ENCODE data around the gene OTUD5.

OTUD5 gene

DNA sequence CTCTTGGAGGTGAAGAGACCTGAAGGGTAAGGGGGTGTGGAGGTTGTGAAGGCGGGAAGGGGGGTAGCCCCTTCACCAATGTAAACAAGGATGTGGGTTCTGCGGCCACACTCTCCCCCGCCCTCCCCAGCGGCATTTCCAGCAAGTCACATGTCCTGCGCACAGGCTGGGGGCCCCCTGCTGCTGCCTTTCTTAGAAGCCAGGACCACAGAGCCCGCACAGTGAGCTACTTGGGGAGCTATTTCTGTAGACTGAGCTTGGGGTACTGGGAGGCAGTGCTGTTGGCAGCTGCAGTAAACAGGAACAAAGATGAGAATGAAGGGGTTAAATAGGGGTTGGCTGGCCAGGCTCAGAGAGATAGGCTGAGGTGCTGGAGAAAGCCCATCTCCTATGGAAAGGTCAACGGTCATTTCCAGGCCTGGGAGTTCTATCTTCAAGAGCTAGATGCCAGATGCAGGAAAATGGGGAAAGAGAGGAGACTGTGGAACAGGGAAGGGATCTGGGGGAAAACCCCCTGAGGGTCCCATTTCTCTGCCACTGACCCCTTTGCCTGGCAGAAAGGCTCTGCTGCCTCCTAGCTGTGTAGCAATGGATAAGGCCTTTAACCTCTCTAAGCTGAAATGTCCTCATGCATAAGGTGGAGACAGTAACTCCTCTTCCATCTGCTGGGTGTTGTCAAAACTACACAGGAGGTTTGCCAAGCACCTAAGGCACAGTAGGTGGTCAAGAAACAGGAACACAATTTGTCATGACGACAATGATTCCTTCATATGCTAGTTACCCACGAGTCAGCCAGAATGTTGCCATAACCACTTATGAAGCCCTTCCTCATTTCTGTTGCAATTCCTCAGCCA lies 20.1 kb downstream of the OTUD5 start:
- CTCF ChIA-PET = interaction anchor here (1.2 kb wide), 1 partner anchor 9 kb away, joined by 3 read pairs; no protein-coding TSS in a partner anchor
- POLR2A ChIA-PET = no interaction called here
- TF ChIP-seq FOXA1 (IDR thresholded peaks at IDR 0.05) (no peak), BHLHE40 (IDR thresholded peaks at IDR 0.05; ENCODE audit: borderline replicate concordance) (no peak), SUZ12 (IDR thresholded peaks at IDR 0.05) (no peak), ARNT (IDR thresholded peaks at IDR 0.05) (no peak), HDGF (IDR thresholded peaks at IDR 0.05; ENCODE audit: borderline replicate concordance) (no peak), TARDBP (IDR thresholded peaks at IDR 0.05) (no peak), LEF1 (IDR thresholded peaks at IDR 0.05; ENCODE audit: borderline replicate concordance) (no peak)
- DNase-seq (ENCODE audit: extremely low spot score) = no peak

DNA sequence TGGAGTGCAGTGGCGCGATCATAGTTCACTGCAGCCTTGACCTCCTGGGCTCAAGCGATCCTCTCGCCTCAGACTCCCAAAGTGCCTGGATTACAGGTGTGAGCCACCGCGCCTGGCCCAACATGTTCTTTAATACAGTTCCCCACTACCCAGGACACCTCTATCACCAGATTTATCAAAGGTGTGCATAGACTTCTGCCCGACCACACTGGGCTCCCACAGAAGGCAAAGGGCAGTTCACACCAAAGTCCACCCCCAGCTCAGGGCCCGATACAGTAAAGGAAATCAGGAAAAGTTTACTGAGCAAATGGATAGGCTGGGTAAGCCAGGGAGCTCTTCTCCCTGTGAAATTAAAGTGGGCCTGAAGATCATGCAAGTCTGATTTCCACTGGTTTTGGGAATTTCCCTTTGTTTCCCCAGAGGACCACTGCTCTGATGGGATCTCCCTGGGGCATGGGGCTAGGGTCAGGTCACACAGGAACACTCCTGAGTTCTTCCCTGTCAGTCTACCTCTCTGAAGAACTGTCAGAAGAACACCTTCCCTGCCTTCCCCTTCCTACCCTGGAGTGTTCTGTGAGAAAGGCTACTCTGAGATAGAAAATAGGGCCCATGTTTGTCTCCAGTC lies 20.9 kb downstream of the OTUD5 start:
- CTCF ChIA-PET = interaction anchor here (1.2 kb wide), 1 partner anchor 10 kb away, joined by 3 read pairs; no protein-coding TSS in a partner anchor
- DNase-seq (ENCODE audit: extremely low spot score) = no peak
- POLR2A ChIA-PET = no interaction called here
- TF ChIP-seq L3MBTL2 (conservative IDR thresholded peaks at IDR 0.05) (no peak), BHLHE40 (IDR thresholded peaks at IDR 0.05; ENCODE audit: borderline replicate concordance) (no peak), FOXA1 (IDR thresholded peaks at IDR 0.05) (no peak), LEF1 (IDR thresholded peaks at IDR 0.05; ENCODE audit: borderline replicate concordance) (no peak), FOXK2 (IDR thresholded peaks at IDR 0.05) (no peak)

DNA sequence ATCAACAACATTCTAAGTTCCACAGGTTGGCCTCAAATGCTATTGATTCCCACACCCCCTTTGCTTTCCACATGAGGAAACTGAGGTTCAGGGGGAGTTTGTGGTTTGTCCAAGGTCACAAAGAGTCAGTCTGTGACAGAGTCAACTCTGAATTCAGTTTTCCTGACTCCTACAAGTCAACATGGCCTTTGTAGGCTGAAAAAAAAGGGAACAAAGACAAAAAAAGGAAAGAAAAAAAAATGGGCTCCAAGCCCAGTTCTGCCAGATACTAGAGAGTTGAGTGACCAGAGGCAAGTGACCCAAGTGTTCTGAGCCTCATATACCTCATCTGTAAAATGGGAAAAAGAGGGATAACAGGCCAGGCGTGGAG lies 22.1 kb downstream of the OTUD5 start:
- ChIA-PET POLR2A (no interaction called here), CTCF (no interaction called here)
- no peak for DNase-seq (ENCODE audit: extremely low spot score)
- TF ChIP-seq FOXA1 (IDR thresholded peaks at IDR 0.05) (no peak), HDGF (IDR thresholded peaks at IDR 0.05; ENCODE audit: borderline replicate concordance) (no peak)

DNA sequence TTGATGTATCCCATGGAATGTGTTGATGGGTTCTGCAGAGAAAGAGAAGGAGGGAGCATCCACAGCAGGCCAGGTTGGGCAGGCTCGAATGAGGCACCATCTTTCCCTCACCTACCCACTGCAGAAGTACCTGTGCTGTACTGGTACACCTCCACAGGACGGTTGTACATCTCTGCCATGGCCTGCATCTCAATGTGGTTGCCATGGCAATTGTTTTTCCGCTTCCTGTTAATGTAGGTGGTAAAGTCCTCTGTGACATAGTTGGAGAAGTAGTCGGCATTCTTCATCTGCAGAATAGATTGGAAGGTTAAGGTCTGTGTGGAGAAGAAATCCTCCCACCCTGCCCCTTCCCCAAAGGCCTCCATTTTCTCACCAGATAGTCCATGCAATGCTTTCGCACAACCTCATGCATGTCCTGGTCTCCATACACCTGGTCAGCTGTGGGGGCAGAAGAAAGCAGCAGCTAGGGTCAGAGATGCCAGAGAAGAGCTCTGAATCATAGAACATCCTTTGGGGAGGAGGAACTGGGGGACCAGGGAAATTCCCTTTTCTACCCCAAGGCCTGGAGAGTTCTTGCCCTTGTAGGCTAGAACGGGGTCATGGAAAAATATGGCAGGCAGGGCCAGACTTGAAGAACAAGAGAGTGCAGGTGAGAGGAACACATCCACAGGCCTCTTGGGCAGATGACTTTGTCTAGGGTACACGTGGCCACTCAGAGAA lies 22.7 kb downstream of the OTUD5 start:
- ChIA-PET POLR2A (no interaction called here), CTCF (no interaction called here)
- DNase-seq (ENCODE audit: extremely low spot score) = no peak
- TF ChIP-seq CTBP1 (IDR thresholded peaks at IDR 0.05; ENCODE audit: borderline replicate concordance) (no peak), NFRKB (IDR thresholded peaks at IDR 0.05) (no peak), ELF4 (IDR thresholded peaks at IDR 0.05) (no peak), ARNT (IDR thresholded peaks at IDR 0.05) (no peak), FOXA1 (IDR thresholded peaks at IDR 0.05) (no peak), FOXM1 (IDR thresholded peaks at IDR 0.05; ENCODE audit: borderline replicate concordance) (no peak), SUZ12 (IDR thresholded peaks at IDR 0.05) (no peak), L3MBTL2 (conservative IDR thresholded peaks at IDR 0.05) (no peak), FOXK2 (IDR thresholded peaks at IDR 0.05) (no peak), LEF1 (IDR thresholded peaks at IDR 0.05; ENCODE audit: borderline replicate concordance) (no peak), SP1 (IDR thresholded peaks at IDR 0.05) (no peak), BHLHE40 (IDR thresholded peaks at IDR 0.05; ENCODE audit: borderline replicate concordance) (no peak), ZNF384 (IDR thresholded peaks at IDR 0.05) (no peak), TARDBP (IDR thresholded peaks at IDR 0.05) (no peak), HDGF (IDR thresholded peaks at IDR 0.05; ENCODE audit: borderline replicate concordance) (no peak)
- TF ChIP-seq, protein P1, sequence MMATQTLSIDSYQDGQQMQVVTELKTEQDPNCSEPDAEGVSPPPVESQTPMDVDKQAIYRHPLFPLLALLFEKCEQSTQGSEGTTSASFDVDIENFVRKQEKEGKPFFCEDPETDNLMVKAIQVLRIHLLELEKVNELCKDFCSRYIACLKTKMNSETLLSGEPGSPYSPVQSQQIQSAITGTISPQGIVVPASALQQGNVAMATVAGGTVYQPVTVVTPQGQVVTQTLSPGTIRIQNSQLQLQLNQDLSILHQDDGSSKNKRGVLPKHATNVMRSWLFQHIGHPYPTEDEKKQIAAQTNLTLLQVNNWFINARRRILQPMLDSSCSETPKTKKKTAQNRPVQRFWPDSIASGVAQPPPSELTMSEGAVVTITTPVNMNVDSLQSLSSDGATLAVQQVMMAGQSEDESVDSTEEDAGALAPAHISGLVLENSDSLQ (IDR thresholded peaks at IDR 0.05) = no peak

DNA sequence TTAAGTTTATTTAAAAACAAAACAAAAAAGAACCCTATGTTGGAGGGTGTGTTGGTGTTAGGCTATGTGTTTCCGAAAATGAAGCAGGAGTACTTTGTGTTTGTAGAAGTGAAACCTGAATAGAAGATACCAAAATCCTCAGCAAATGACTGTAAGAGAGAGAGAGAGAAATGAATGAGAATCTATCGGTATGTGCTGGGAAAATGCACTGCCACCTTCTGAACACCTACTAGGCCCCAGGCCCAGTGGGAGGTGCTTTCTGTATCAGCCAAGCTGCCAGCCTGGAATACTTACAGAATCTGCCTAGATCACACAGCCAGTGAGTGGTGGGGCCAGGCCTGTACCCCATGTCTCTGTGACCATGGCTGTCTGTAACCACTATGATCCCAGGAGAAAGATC lies 23.6 kb downstream of the OTUD5 start:
- POLR2A ChIA-PET = no interaction called here
- CTCF ChIA-PET = interaction anchor here (0.6 kb wide), 1 partner anchor 1612 kb away, joined by 4 read pairs; no protein-coding TSS in a partner anchor

More for the DNA sequence above, 23.6 kb downstream of the OTUD5 start:
- no peak for DNase-seq (ENCODE audit: extremely low spot score)
- TF ChIP-seq FOXM1 (IDR thresholded peaks at IDR 0.05; ENCODE audit: borderline replicate concordance) (no peak), L3MBTL2 (conservative IDR thresholded peaks at IDR 0.05) (no peak), SP1 (IDR thresholded peaks at IDR 0.05) (no peak), CTBP1 (IDR thresholded peaks at IDR 0.05; ENCODE audit: borderline replicate concordance) (no peak), LEF1 (IDR thresholded peaks at IDR 0.05; ENCODE audit: borderline replicate concordance) (no peak), TARDBP (IDR thresholded peaks at IDR 0.05) (no peak), FOXK2 (IDR thresholded peaks at IDR 0.05) (no peak), ELF4 (IDR thresholded peaks at IDR 0.05) (no peak), HDGF (IDR thresholded peaks at IDR 0.05; ENCODE audit: borderline replicate concordance) (no peak), NFRKB (IDR thresholded peaks at IDR 0.05) (no peak), BHLHE40 (IDR thresholded peaks at IDR 0.05; ENCODE audit: borderline replicate concordance) (no peak), SUZ12 (IDR thresholded peaks at IDR 0.05) (no peak), FOXA1 (IDR thresholded peaks at IDR 0.05) (no peak), ZNF384 (IDR thresholded peaks at IDR 0.05) (no peak), ARNT (IDR thresholded peaks at IDR 0.05) (no peak)
- TF ChIP-seq, protein P1 (IDR thresholded peaks at IDR 0.05) = no peak

Data from HEK293T (cell line).